ENCODE results near the gene C2orf74.
"Not testable (repeated sequence)": the region's sequence is repeated elsewhere in the genome, so short reads cannot be mapped to it uniquely, and the experiment has no call there.

Gene C2orf74

DNA sequence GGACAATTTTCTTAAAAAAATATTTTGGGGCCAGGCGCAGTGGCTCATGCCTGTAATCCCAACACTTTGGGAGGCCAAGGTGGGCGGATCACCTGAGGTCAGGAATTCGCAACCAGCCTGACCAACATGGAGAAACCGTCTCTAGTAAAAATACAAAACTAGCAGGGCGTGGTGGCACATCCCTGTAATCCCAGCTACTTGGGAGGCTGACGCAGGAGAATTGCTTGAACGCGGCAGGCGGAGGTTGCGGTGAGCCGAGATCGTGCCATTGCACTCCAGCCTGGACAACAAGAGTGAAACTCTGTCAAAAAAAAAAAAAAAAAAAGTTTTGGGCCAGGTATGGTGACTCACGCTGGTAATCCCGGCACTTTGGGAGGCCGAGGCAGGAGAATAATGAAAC, 32.7 kb downstream of the C2orf74 start:
- H3K4me3 ChIP-seq, H3K27ac ChIP-seq: not testable (repeated sequence)

- H3K27ac ChIP-seq: no peak overlapping the region
- no peak overlapping the region for H3K4me3 ChIP-seq
These were observed 34.7 kb downstream of the C2orf74 start for GRCh38 chr2:61196671-61197070.

DNA sequence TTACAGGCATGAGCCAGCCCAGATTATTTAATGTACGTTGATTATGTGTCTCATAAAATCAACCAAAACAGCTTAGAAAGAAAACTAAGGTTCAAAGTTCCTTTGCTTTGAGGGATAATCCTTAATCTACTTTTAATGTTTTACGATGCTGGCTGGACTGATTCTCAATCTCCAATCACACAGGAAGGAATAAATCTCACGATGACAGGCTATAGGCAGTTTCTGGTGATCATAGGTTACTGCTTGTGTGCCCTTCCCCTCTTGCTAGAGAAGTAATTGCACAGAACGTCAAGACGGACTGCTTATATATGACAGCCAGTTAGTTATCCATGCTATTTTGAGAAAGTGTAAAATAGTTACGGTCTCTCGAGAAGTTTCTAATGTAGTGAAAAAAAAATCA, 43.1 kb downstream of the C2orf74 start:
- no peak overlapping the region for H3K27ac ChIP-seq
- H3K4me3 ChIP-seq: no peak overlapping the region

GRCh38 chr2:61210332-61210981, 48.5 kb downstream of the C2orf74 start:
- no peak overlapping the region for H3K4me3 ChIP-seq
- peak overlapping the region in 1 of 21 experiments; percentile 5 for H3K27ac ChIP-seq

GRCh38 chr2:61214171-61214570, 52.2 kb downstream of the C2orf74 start:
- Histone ChIP-seq H3K27ac (no peak overlapping the region), H3K4me3 (no peak overlapping the region)

Measured in skin epidermis (tissue), 12 donors.